Measurements from ENCODE around the gene AATK.

The AATK gene

DNA sequence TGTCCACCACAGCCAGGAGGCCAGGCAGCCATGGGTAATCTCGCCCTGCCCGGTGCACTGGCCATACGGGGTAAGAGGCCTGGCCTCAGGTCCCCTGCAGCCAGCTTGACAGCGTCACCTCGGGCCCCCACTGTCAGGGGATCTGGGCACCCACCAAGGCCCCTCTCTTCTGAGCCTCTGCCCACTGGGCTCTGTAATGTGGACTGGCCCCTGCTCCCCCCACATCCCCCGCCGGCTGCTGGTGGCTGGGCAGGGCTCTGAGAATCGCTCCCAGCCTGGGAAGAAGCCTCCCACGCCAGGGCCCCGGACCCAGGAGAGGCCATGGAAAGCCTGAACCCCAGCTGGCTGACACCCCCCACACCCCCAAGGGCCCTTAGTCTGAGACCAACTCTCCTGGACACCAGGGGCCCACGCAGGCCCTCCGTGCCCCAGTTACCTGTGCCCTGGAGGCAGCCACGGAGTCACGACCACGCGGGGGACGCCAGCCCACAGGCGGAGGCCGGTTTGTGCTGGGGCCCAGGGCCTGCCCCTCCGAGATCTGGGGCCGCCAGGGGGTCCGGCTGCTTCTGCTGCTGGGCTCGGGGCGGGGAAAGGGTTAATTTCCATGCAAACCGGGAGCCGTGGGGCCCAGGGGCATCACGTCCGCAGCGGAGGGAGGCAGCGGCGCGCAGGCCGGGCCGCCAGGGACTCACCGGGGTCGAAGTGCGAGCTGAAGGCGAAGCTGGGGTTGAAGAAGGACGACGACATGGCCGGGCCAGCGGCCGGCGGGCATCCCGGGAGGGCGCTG, 582 bp downstream of the AATK start, which contains the start of gene PVALEF:
PVALEF (plus strand) TSS at position 262 of the 787 bp plus-strand sequence. CDS start 15,720 bp downstream, outside the sequence.
- no peak within 1 kb of the TSS for H3K27ac ChIP-seq (replicated peaks)
- DNase-seq (ENCODE audit: low read depth in 1 of 2, low spot score in 1 of 2) = no peak
- TF ChIP-seq GABPA (IDR thresholded peaks at IDR 0.05; ENCODE audit: low read depth) = no peak
- TF ChIP-seq, protein P1, sequence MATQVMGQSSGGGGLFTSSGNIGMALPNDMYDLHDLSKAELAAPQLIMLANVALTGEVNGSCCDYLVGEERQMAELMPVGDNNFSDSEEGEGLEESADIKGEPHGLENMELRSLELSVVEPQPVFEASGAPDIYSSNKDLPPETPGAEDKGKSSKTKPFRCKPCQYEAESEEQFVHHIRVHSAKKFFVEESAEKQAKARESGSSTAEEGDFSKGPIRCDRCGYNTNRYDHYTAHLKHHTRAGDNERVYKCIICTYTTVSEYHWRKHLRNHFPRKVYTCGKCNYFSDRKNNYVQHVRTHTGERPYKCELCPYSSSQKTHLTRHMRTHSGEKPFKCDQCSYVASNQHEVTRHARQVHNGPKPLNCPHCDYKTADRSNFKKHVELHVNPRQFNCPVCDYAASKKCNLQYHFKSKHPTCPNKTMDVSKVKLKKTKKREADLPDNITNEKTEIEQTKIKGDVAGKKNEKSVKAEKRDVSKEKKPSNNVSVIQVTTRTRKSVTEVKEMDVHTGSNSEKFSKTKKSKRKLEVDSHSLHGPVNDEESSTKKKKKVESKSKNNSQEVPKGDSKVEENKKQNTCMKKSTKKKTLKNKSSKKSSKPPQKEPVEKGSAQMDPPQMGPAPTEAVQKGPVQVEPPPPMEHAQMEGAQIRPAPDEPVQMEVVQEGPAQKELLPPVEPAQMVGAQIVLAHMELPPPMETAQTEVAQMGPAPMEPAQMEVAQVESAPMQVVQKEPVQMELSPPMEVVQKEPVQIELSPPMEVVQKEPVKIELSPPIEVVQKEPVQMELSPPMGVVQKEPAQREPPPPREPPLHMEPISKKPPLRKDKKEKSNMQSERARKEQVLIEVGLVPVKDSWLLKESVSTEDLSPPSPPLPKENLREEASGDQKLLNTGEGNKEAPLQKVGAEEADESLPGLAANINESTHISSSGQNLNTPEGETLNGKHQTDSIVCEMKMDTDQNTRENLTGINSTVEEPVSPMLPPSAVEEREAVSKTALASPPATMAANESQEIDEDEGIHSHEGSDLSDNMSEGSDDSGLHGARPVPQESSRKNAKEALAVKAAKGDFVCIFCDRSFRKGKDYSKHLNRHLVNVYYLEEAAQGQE (IDR thresholded peaks at IDR 0.05; ENCODE audit: insufficient replicate concordance, low read depth) = no peak
- no peak for TF ChIP-seq SPI1 (IDR thresholded peaks at IDR 0.05; ENCODE audit: borderline replicate concordance, low read depth)
- TF ChIP-seq POLR2AphosphoS5 (IDR thresholded peaks at IDR 0.05; ENCODE audit: low read depth) = no peak
- TF ChIP-seq CTCF (IDR thresholded peaks at IDR 0.05; ENCODE audit: insufficient read depth, low read length) = no peak
- no peak within 1 kb of the TSS for H3K4me3 ChIP-seq (replicated peaks; ENCODE audit: insufficient read depth, low read length)
- peaks cover 30% of the 10 kb centered on the region for H3K27me3 ChIP-seq (ENCODE audit: insufficient read depth, poor library complexity, severe bottlenecking)

DNA sequence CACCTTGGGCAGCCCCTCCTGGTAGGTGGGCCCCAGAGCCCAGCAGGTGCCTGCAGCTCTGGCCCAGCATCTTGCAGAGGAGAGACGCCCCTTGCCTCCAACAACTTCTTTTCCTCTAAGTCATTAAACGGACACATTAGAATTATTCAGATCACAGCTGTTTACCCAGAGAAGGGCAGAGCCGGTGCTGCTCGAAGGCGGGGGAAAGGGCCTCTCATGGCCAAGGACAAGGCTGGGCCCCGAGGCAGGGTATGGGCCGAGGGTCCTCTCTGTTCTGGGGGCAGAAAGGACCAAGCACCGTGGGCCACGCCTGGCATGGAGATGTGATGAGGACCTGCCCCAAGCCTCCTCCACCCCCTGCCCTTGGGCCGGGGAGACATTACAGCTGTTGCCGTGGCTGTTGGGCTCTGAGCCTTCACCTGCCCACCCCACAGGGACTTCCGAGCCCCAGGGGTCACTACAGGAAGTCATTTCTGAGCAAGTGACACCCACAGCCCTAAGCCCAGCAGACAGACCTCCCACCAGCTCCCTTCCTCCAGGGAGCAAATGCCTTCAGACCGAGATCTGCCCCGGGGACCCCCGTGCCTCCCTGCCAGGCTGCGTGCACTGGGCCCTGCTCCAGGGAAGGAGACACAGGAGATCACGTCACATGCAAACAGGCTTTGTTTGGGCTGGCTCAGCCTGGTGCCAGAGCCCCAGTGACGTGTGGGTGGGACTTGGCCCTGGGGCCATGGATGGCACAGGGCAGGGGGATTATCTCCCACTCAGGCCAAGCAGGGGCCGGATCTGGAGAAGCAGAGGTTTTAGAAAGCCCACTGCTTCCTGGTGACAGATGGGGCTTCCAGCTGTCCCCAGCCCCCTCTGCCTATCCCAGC, 1.4 kb downstream of the AATK start:
- DNase-seq (ENCODE audit: low read depth in 1 of 2, low spot score in 1 of 2) = no peak
- H3K4me3 ChIP-seq (replicated peaks; ENCODE audit: insufficient read depth, low read length) = no peak overlapping the region
- H3K27me3 ChIP-seq (ENCODE audit: insufficient read depth, poor library complexity, severe bottlenecking) = peaks cover 30% of the 10 kb centered on the region
- H3K27ac ChIP-seq (replicated peaks) = no peak overlapping the region
- TF ChIP-seq GABPA (IDR thresholded peaks at IDR 0.05; ENCODE audit: low read depth) (no peak), POLR2AphosphoS5 (IDR thresholded peaks at IDR 0.05; ENCODE audit: low read depth) (no peak), SPI1 (IDR thresholded peaks at IDR 0.05; ENCODE audit: borderline replicate concordance, low read depth) (no peak), CTCF (IDR thresholded peaks at IDR 0.05; ENCODE audit: insufficient read depth, low read length) (no peak)
- TF ChIP-seq, protein P1 (IDR thresholded peaks at IDR 0.05; ENCODE audit: insufficient replicate concordance, low read depth) = no peak

DNA sequence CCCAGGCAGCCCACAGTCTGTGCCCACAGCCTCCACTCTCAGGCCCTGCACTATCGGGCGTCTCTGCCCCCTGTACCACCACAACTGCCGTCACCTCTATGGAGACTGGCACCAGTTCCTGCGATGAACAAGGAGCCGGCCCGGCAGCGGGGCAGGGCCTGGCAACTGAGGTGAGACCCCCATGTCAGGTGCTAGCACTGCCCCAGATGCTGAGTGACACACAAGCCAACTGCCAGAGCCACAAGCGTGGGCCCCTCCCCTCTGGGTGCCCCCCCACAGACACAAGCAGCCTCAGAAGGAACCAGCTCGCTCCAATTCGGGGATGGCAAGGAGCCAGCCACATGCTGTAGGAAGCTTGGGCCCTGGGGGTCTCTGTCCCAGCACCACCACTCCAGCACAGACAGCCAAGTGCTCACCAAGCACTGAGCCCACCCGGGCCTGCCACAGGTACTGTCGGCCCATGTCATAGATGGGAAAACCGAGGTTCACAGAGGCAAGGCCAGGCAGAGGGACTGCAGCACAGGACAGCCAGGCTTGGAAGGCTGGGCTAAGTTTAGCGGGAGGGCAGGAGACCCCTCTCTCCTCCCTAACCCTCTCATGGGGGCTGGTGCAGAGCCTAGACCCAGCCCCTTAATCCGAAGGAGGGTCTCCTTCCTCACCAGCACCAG, 2.2 kb downstream of the AATK start:
- H3K4me3 ChIP-seq (replicated peaks; ENCODE audit: insufficient read depth, low read length) = no peak overlapping the region
- H3K27me3 ChIP-seq (ENCODE audit: insufficient read depth, poor library complexity, severe bottlenecking) = peaks cover 28% of the 10 kb centered on the region
- no peak for DNase-seq (ENCODE audit: low read depth in 1 of 2, low spot score in 1 of 2)
- TF ChIP-seq SPI1 (IDR thresholded peaks at IDR 0.05; ENCODE audit: borderline replicate concordance, low read depth) (no peak), GABPA (IDR thresholded peaks at IDR 0.05; ENCODE audit: low read depth) (no peak), POLR2AphosphoS5 (IDR thresholded peaks at IDR 0.05; ENCODE audit: low read depth) (no peak), CTCF (IDR thresholded peaks at IDR 0.05; ENCODE audit: insufficient read depth, low read length) (no peak)
- TF ChIP-seq, protein P1 (IDR thresholded peaks at IDR 0.05; ENCODE audit: insufficient replicate concordance, low read depth) = no peak
- no peak overlapping the region for H3K27ac ChIP-seq (replicated peaks)
